ENCODE data around the gene TACR2. TPM values are rescaled to one million over a fixed set of nuclear protein-coding genes. Genes with fewer than 3 reads are reported as not detected.

Gene TACR2
- total and polyA plus RNA-seq, 2 of the 13 experiments (the other 11 are each of a cell fraction or from before 2014, with no cell fraction given), result 0.04 TPM; not detected in 1

DNA sequence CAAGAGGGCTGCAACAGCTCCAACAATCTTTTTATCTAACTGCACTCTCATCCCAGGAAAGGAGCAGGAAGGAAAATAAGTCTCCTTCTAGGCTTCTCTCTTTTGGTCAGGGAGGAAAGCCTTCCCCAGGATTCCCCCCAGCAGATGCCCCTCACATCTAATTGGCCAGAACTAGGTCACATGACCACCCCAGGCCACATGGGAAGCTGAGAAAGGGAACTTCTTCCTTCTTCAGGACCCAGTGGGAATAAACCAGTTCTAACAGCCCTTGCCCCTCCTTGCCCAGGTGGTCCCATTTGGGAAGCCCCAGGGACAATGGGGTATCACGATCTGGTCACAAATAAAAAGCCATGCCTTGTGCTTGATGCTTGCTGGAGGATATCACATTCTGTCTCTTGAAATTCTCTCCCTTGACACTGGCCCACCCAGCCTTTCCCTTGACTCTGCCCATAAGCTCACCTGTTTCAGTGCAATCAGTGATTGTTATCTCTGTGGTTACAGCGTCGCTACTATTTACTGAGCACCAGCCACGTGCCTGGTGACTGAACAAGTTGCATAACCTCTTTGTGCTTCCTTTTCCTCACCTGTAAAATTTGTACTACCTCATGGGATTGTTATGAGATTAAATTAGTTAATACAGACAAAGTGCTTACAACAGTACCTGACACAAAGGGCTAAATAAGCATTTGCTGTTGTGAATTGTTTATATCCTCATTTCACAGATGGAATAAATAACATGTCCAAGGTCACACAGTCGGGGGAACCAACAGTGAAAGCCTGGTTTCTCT lies 9.0 kb upstream of the TACR2 start (continued):
- TF ChIP-seq, protein P1, sequence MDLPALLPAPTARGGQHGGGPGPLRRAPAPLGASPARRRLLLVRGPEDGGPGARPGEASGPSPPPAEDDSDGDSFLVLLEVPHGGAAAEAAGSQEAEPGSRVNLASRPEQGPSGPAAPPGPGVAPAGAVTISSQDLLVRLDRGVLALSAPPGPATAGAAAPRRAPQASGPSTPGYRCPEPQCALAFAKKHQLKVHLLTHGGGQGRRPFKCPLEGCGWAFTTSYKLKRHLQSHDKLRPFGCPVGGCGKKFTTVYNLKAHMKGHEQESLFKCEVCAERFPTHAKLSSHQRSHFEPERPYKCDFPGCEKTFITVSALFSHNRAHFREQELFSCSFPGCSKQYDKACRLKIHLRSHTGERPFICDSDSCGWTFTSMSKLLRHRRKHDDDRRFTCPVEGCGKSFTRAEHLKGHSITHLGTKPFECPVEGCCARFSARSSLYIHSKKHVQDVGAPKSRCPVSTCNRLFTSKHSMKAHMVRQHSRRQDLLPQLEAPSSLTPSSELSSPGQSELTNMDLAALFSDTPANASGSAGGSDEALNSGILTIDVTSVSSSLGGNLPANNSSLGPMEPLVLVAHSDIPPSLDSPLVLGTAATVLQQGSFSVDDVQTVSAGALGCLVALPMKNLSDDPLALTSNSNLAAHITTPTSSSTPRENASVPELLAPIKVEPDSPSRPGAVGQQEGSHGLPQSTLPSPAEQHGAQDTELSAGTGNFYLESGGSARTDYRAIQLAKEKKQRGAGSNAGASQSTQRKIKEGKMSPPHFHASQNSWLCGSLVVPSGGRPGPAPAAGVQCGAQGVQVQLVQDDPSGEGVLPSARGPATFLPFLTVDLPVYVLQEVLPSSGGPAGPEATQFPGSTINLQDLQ (CRISPR knock-in tag; IDR thresholded peaks at IDR 0.05), result no peak
- TF ChIP-seq ZFP36L1 (CRISPR knock-in tag; IDR thresholded peaks at IDR 0.05) (peak; percentile 66; the same call in 1 of the 2 replicates), TAF1 (CRISPR knock-in tag; IDR thresholded peaks at IDR 0.05) (no peak), ZFP62 (CRISPR knock-in tag; IDR thresholded peaks at IDR 0.05) (no peak), SIN3A (IDR thresholded peaks at IDR 0.05; ENCODE audit: borderline replicate concordance, low read depth, low read length) (peak; percentile 39; the same call in 1 of the 2 replicates), AHR (CRISPR knock-in tag; IDR thresholded peaks at IDR 0.05) (no peak), TEAD2 (CRISPR knock-in tag; IDR thresholded peaks at IDR 0.05) (no peak), JUNB (CRISPR knock-in tag; IDR thresholded peaks at IDR 0.05; ENCODE audit: borderline replicate concordance) (peak; percentile 63; the same call in 1 of the 2 replicates), SP140L (CRISPR knock-in tag; IDR thresholded peaks at IDR 0.05; ENCODE audit: borderline replicate concordance) (no peak), ZFP37 (CRISPR knock-in tag; IDR thresholded peaks at IDR 0.05; ENCODE audit: borderline replicate concordance) (no peak), ZNF274 (CRISPR knock-in tag; IDR thresholded peaks at IDR 0.05) (no peak), CHCHD3 (CRISPR knock-in tag; IDR thresholded peaks at IDR 0.05) (no peak), PHF21A (CRISPR knock-in tag; IDR thresholded peaks at IDR 0.05) (peak; percentile 64; the same call in 1 of the 2 replicates)
- TF ChIP-seq, protein P2, sequence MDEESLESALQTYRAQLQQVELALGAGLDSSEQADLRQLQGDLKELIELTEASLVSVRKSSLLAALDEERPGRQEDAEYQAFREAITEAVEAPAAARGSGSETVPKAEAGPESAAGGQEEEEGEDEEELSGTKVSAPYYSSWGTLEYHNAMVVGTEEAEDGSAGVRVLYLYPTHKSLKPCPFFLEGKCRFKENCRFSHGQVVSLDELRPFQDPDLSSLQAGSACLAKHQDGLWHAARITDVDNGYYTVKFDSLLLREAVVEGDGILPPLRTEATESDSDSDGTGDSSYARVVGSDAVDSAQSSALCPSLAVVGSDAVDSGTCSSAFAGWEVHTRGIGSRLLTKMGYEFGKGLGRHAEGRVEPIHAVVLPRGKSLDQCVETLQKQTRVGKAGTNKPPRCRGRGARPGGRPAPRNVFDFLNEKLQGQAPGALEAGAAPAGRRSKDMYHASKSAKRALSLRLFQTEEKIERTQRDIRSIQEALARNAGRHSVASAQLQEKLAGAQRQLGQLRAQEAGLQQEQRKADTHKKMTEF (CRISPR knock-in tag; IDR thresholded peaks at IDR 0.05), result peak; percentile 85
- TF ChIP-seq, protein P3, sequence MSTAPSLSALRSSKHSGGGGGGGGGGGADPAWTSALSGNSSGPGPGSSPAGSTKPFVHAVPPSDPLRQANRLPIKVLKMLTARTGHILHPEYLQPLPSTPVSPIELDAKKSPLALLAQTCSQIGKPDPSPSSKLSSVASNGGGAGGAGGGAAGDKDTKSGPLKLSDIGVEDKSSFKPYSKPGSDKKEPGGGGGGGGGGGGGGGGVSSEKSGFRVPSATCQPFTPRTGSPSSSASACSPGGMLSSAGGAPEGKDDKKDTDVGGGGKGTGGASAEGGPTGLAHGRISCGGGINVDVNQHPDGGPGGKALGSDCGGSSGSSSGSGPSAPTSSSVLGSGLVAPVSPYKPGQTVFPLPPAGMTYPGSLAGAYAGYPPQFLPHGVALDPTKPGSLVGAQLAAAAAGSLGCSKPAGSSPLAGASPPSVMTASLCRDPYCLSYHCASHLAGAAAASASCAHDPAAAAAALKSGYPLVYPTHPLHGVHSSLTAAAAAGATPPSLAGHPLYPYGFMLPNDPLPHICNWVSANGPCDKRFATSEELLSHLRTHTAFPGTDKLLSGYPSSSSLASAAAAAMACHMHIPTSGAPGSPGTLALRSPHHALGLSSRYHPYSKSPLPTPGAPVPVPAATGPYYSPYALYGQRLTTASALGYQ (CRISPR knock-in tag; IDR thresholded peaks at IDR 0.05), result peak; percentile 82; the same call in 1 of the 2 replicates
- TF ChIP-seq, protein P4, sequence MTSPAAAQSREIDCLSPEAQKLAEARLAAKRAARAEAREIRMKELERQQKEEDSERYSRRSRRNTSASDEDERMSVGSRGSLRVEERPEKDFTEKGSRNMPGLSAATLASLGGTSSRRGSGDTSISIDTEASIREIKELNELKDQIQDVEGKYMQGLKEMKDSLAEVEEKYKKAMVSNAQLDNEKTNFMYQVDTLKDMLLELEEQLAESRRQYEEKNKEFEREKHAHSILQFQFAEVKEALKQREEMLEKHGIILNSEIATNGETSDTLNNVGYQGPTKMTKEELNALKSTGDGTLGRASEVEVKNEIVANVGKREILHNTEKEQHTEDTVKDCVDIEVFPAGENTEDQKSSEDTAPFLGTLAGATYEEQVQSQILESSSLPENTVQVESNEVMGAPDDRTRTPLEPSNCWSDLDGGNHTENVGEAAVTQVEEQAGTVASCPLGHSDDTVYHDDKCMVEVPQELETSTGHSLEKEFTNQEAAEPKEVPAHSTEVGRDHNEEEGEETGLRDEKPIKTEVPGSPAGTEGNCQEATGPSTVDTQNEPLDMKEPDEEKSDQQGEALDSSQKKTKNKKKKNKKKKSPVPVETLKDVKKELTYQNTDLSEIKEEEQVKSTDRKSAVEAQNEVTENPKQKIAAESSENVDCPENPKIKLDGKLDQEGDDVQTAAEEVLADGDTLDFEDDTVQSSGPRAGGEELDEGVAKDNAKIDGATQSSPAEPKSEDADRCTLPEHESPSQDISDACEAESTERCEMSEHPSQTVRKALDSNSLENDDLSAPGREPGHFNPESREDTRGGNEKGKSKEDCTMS (CRISPR knock-in tag; conservative IDR thresholded peaks at IDR 0.05), result no peak
- TF ChIP-seq, protein P5, sequence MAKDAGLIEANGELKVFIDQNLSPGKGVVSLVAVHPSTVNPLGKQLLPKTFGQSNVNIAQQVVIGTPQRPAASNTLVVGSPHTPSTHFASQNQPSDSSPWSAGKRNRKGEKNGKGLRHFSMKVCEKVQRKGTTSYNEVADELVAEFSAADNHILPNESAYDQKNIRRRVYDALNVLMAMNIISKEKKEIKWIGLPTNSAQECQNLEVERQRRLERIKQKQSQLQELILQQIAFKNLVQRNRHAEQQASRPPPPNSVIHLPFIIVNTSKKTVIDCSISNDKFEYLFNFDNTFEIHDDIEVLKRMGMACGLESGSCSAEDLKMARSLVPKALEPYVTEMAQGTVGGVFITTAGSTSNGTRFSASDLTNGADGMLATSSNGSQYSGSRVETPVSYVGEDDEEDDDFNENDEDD (CRISPR knock-in tag; IDR thresholded peaks at IDR 0.05; ENCODE audit: borderline replicate concordance), result peak; percentile 58; the same call in 1 of the 2 replicates

All from HepG2 (cell line).